Caki2 (cell line): Measurements from ENCODE around the gene TPCN1. TPM values are rescaled to one million over a fixed set of nuclear protein-coding genes. Genes with fewer than 3 reads are reported as not detected.

Experiments
- DNase-seq: peaks from one replicate; pipeline ENCODE4 v3.0.0-alpha.2; 2015; ENCODE audit warnings: low read depth
- in situ Hi-C: cut with HindIII; loops from 2 replicates; pipeline ENCODE4 v1.10.0; 2016; ENCODE audit warnings: low sequenced_read_pairs, low pct_unique_long_range_greater_than_20kb, mixed read lengths
- total RNA-seq: library from RNA; depleted of rRNA; stranded (reverse); fragments of >200 nt; shearing (Covaris generic); gene quantifications from 2 replicates; pipeline ENCODE4 v1.2.3, GENCODE V29; 2014; ENCODE audit warnings: low replicate concordance

TPCN1 gene
- total RNA-seq, 1 experiment from 2014 or later, result 16.4 TPM

DNA sequence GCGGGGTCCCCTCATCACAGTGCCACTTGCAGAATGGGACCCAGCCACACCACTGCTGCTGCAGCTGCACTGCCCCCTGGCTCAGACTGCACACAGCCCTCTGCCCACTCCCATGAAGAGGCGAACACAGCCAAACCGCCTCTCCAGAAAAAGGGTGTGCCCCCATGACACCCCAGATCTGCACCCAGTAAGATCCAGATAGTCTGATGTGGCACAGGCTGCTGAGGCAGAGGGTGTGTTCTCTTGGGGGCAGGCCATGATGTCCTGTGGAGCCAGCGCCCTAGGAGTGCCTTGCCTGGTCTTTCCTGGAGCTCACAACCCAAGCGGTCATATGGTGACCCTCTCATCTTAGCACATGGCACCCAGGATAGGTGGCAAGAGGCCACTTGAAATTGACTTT, 69.2 kb downstream of the TPCN1 start:
- no peak for DNase-seq
- in situ Hi-C loops, result no loop called here

DNA sequence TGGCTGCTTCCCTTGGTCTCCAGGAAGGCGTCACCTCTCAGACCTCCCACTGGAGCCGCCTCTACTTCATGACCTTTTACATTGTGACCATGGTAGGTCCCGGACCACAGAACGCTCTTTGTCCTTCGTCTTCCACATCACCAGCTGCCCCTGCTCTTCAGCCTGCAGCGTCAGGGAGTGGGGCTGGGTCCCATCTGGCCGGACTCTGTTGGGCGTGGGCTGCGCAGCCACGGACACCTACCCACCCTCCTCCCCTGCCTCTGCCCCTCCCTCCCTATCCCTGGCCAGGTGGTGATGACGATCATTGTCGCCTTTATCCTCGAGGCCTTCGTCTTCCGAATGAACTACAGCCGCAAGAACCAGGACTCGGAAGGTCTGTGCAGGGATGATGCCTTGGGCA, 70.3 kb downstream of the TPCN1 start:
- in situ Hi-C loops, result no loop called here

DNA sequence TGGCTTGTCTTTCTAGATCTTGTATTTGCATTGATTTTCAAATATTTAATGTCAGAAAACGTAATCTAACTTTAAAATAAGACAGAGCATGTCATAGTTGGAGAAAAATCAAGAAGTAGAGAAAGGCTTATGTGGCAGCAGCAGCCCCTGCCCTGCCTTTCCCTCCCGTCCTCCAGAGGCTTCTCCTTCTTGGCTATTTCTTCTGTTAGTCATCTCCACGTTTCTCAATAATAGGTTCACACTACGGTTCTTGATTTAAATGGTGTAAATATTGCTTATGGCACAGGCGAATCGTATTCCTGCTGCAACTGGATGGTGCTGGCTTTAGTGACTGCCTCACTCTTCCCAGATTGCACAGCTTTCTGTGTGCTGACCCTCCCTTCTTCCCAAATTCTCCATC, 70.8 kb downstream of the TPCN1 start:
- DNase-seq, result no peak

More for the DNA sequence above, 70.3 kb downstream of the TPCN1 start:
- no peak for DNase-seq

DNA sequence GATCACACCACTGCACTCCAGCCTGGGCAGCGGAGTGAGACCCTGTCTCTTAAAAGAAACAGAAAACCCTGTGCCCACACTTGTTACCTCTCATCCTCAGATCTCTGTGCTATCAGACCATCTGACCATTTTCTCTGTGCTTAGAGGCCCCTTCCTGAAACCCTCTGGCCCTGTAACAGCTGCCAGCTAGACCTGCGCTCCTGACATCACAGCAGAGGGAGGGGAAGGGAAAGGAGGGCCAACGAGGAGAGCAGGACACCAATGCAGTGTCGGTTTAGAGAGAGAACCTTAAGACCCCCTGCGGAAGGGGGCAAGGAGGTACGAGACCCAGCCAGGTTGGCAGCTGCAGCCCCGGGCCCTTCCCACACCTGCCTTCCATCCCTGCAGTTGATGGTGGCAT, 71.3 kb downstream of the TPCN1 start:
- no peak for DNase-seq
- in situ Hi-C loops, result no loop called here

More for the DNA sequence above, 70.8 kb downstream of the TPCN1 start:
- in situ Hi-C loops, result no loop called here

DNA sequence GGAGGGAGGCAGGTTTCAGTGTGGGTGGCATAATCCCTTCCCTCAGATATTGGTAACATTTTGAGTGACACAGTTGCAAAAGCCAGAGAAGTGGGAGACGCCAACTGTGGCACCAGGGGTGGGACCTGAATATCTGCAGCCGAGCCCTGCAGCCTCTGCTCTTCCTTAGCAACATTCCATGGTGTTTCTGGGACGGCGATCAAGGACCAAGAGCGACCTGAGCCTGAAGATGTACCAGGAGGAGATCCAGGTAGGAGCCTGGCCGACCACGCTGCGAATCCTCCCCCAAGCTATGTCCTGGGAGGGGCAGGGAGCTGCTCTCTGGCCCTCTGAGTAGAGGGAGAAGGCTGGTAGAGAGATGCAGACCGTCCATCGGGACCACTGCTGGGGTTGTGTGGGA, 71.8 kb downstream of the TPCN1 start:
- in situ Hi-C loops, result no loop called here
- no peak for DNase-seq

DNA sequence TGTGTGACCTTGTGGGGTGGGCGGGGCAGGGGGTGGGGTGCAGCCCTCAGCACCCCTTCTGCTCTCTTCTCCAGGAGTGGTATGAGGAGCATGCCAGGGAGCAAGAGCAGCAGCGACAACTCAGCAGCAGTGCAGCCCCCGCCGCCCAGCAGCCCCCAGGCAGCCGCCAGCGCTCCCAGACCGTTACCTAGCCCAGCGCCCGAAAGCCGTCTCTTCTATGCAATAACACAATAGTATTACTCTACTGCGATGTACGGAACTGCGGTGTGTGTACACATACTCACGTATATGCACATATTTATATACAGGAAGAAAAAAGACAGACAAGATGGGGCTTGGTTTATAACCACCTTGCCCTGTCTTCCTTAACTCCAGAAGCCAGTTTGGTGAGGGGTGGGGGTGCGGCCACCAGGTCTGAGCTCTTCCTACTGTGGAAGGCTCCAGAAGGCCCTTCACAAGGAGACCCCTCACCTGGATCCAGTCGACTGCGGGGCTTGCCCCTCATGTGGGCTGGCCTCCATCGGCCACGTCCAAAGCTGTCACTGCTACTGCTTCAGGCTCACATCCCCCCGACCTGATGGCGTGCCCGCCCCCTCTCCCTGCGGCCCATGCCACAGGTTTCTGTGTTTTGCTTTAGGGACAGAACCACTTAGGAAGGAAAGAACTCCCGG, 74.8 kb downstream of the TPCN1 start:
- in situ Hi-C loops, result no loop called here
- no peak for DNase-seq

DNA sequence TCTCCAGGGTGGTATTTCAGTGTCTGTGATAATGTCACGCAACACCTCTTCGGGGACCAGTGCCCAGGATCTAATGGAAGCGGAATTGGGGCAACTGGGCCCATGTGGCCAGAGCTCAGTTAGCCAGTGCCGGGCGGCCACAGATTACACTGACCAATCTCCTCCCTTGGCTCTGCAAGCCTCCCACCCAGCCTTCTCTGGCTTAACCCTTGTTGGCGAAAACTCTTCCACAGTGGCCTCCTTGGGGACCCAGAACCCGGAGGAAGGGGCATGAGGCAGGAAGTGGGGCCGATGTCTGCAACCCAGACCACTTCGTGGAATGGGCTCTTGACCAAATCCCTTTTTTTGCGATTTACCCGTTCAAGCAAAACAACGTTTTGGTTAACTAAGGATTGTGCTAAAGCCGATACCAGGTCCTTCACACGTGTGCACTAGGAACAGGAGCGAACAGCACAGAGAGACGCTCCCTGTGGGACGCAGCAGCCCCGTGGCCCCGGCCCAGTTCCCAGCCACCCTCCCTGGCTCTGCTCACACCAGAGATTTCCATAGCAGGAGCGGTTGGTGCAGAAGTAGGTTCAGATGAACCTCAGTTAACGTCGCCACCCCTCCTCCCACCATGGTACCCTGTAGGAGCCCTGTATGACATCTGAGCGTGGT, 75.4 kb downstream of the TPCN1 start:
- in situ Hi-C loops, result no loop called here
- DNase-seq, result no peak

DNA sequence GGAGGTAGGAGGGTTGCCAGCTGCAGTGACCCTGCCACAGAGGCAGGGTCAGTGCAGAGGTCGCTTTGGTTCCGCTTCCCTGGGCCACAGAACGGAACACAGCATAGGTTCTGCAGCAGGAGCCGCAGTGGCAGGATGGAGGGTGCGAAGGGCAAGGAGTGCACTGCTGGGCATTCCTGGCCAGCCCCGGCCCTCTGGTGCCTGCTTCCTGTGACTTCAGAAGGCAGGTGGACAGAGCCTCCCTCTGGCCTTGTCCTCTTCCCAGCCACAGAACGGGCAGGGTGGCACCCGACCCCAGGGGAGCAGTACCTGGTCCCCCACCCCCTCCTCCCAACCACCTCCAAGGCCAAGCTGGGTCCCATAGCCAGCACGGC, 75.9 kb downstream of the TPCN1 start:
- no peak for DNase-seq
- in situ Hi-C loops, result no loop called here

DNA sequence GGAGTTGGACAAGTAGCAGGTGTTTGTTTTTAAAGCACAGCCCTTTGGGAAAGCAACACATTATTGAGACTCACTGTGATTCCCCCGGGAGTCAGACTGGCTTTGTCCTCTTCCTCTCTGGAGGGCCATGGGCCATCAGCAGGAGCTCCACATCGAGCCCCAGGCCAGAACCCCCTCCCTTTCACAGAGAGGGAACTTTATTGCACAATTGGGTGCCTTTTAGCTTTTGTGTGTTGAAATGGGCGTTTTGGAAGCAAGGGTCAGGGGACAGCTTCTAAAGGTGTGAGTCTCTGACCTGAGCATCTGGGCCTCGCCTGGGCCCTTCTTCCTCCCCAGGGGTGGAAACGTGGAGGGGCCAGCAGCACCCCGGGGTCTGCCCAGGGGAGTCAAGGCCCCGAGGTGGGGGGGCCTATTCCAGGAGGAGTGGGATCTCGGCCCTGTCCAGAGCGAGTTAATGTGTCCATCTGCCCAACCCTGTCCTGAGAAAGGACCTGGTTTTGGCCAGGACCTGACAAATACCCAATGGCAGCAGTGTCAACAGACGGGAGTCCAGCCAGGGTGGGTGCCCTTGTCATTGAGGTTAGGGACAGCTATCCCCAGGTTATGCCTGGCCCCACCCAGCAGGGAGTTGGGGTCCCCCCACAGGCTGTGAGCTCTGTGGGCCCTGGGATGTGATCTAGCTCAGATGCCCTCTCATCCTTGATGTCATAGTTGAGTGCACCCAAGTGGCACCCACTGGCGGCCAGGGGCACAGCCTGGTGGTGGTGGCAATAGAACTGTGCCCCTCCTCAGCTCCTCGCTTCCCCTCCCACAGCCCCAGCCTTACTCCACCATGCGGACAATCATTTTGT, 76.6 kb downstream of the TPCN1 start:
- no peak for DNase-seq
- in situ Hi-C loops, result no loop called here

DNA sequence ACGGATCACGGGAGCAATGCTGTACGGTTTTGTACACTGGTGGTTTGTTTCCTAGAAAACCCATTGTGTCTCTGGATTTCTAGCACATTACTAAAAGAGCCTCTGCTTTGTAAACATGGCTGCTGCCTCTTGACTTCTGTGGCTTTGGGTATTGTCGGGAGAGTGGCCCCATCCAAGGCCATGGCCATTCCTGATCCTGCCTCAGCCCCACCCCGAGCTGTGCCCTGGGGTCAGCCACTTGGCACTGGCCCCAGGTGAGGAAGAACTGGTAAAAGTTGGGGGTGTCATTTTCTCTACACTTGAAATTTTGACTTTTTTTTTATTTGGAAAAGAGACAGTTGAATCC, 77.2 kb downstream of the TPCN1 start:
- in situ Hi-C loops, result no loop called here
- DNase-seq, result no peak

DNA sequence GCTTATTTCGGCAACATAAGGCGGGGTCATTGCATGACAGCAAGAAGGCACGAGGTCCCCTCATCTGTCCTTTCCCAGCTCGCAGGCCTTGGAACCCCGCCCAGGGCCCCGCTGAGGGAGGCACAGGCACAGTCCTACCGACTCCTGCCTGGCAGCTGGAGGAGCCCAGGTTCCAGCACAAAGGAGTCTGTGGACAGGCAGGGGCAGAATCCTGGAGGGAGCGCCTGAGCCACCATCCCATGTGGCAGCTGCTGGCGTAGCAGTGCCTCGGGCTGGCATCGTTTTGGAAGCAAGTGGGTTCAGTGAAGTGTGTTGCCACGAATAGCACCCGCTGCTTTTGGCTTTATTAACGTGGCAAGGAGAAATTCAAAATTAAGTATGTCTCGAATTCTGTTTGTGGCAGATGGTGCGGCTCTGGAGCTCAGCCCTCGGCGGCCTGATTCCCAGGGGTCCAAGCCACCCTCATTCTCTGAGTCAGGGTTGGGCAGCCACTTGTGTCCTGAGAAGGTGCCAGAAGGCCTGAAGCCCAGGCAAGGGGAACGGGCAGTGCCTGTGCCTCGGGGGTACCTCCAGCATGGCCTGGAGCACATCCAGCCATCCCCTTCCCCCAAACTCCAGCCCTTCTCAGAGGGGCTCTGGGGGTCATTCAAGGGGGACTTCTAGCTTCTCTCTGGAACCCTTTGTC, 77.7 kb downstream of the TPCN1 start:
- in situ Hi-C loops, result no loop called here
- DNase-seq, result no peak

DNA sequence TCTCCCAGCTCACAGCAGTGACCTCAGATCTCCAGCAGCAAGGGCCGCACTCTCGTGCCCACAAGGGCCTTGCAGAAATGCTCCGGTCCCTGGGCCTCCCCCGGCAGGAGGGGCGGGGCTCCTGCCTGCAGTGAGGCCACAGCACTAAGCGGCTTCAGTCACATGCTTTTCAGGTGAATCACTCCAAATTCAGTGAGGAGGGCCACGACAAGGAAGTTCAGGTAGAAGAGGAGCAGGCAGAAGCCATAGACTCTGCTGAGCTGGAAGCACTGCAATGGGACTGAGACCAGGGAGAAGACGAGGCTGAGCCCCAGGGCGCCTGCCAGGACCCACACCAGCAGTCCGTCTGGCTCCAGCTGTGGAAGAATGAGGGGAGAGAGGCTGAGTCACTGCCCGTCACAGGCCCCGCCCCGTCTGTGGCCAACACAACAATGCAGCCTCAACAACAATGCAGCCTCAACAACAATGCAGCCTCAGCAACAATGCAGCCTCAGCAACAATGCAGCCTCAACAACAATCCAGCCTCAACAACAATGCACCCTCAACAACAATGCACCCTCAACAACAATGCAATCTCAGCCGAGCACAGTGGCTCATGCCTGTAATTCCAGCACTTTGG, 78.5 kb downstream of the TPCN1 start:
- peak; percentile 81 for DNase-seq
- in situ Hi-C loops, result no loop called here

DNA sequence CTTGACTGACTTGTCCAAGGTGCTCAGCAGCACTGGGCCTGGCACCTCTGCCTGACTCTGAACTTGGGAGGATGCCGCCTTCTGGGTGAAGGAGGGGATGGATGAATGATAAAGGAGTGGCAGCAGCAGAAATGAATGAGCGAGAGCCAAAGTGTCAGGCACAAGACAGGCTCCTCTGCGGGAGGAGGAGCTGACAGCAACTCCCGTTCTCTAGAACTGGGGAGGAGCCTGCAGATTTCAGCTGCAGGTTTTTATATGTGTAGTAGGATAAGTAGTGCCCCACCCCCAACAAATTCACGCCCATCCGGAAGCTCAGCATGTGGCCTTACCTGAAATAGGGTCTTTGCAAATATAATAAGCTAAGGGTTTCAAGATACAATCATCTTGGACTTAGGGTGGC, 80.5 kb downstream of the TPCN1 start:
- in situ Hi-C loops, result no loop called here
- DNase-seq, result no peak

DNA sequence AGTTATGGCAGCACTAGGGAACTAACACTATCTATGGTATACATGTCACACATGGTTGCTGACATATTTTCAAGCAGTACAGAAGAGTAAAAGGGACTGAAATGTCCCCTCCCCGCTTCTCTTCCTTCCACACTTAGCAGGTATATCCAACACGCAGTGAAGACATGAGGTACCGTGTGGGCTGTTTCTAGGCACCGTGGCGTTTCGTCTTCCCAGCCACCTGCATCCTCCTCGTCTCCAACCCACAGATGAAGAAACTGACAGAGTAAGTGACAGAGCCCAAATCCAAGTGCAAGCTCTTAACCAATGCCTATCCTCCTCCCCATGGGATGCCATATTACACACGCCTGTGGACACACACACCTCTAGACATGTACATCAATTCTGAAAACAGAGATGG, 81.2 kb downstream of the TPCN1 start:
- in situ Hi-C loops, result no loop called here
- DNase-seq, result no peak

DNA sequence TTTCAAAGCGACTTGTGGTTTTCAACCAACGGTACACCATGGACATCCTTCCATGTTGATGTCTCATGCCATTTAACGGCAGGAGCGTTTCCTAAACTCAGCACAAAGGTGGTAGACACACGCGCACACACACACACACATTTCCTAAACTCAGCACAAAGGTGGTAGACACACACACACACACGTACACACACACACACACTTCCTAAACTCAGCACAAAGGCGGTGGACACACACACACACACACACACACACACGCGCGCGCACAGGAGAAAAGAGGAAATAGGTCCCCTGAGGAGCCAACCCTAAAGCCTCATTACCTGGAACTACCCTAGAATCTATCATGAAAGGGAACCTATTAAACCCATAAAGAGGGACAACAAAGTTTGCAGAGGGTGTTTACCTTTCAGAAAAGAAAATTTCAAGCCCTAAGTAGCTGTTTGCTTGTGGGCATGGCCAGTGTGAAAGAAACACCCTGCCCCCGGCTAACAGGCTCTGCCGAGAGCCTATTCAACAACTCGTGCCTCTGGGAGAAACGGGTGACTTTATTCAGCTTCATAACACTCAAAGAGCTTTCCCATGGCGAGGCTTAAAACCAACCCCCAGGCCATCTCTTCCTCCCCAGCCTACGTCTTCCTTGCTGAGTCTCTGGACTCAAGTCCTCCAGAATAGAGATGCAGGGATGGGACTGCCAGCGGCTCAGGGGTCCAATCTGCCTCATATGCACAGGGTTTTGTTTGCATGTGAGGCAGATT, 81.8 kb downstream of the TPCN1 start:
- in situ Hi-C loops, result no loop called here
- DNase-seq, result no peak

DNA sequence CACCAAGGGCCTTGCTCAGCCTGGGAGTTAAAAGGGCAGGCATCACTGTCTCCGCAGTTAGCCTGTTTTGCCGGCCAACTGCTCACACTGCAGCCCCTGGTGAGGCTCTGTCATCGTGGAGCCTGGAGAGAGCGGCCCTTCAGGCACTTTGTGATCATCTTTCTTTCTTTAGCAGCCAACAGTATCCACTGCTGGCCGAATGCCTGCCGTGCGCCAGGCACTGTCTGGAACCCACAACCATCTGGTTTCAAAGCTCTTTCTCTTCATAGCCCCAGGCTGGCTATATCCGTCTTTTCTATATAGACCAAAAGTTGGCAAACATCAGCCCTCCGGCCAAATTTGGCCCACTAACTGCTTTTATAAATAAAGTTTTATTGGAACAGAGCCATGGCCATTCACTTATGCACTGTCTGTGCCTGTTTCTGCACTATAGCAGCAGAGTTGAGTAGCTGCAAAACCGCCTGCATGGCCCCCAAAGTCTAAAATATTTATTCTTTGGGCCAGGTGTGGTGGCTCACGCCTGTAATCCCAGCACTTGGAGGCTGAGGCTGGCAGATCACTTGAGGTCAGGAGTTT, 84.1 kb downstream of the TPCN1 start:
- in situ Hi-C loops, result no loop called here
- no peak for DNase-seq

DNA sequence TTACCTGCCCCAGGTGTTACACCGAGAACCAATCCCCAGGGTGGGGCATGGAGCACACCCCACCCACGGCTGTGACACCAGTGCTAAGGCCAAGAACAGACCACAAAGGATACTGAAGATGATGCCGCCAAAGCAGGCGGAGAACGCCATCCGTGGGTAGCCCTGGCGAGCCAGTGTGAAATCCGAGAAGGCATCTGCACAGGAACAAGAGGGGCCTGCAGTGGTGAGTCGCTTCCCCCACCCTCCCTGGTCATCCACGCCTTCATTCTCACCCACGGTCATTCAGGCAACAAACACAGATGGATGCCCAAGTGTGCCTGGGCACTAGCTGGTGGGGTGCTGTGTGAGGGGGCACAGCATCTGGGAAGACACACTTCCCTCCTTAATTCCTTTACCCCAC, 85.1 kb downstream of the TPCN1 start:
- in situ Hi-C loops, result no loop called here
- no peak for DNase-seq

DNA sequence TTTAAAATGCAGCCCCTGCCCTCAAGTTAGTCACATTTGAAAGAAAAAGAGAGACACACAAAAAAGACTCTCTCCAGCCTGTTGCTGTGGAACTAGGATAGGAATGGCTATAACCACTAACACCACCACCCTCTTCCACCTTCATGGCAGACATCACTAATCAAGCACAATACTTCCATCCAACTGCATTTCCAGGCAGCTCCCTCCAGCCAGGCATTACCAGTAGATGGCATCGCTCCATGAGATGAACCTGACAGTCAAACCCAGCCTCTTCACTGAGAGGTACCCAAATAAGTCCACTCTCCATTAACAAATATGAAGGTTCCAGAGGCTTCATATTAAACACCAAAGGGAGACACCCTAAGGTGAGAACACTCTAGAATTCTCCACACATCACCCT, 89.2 kb downstream of the TPCN1 start:
- DNase-seq, result no peak
- in situ Hi-C loops, result no loop called here
